AG10803 (cell line): ENCODE measurements around the gene BBIP1.

ENCODE experiments used
- DNase-seq: peaks from one replicate; pipeline ENCODE4 v3.0.0; 2010; ENCODE audit warnings: low read depth
- H3K4me3 ChIP-seq: 2 replicates; pipeline ENCODE4 v1.5.1; 2011; ENCODE audit warnings: mild to moderate bottlenecking, low read length, control low read depth
- CTCF ChIP-seq: conservative IDR thresholded peaks from 2 replicates; pipeline ENCODE4 v1.5.1; 2011; ENCODE audit warnings: mild to moderate bottlenecking, low read length, control low read depth, inconsistent platforms

Gene BBIP1

GRCh38 chr10:110861930-110862649, 56.9 kb downstream of the BBIP1 start:
- no peak overlapping the region for H3K4me3 ChIP-seq
- DNase-seq: peak; percentile 61
- no peak for TF ChIP-seq CTCF

- no peak overlapping the region for H3K4me3 ChIP-seq
- no peak for DNase-seq
- no peak for TF ChIP-seq CTCF
Measured at GRCh38 chr10:110861476-110861875, 57.5 kb downstream of the BBIP1 start.

- DNase-seq: no peak
- TF ChIP-seq CTCF: no peak
- H3K4me3 ChIP-seq: no peak overlapping the region
Measured at GRCh38 chr10:110860576-110861241, 58.3 kb downstream of the BBIP1 start.

GRCh38 chr10:110859973-110860376, 59.0 kb downstream of the BBIP1 start:
- DNase-seq: peak; percentile 95
- no peak overlapping the region for H3K4me3 ChIP-seq
- TF ChIP-seq CTCF: no peak

GRCh38 chr10:110859206-110859972, 59.6 kb downstream of the BBIP1 start:
- TF ChIP-seq CTCF: no peak

GRCh38 chr10:110858297-110858934, 60.6 kb downstream of the BBIP1 start:
- H3K4me3 ChIP-seq: no peak overlapping the region
- no peak for DNase-seq
- no peak for TF ChIP-seq CTCF

More at GRCh38 chr10:110859206-110859972, 59.6 kb downstream of the BBIP1 start:
- no peak overlapping the region for H3K4me3 ChIP-seq
- DNase-seq: no peak
